Measurements from ENCODE around the gene ALOXE3. TPM values are rescaled to one million over a fixed set of nuclear protein-coding genes. Genes with fewer than 3 reads are reported as not detected.
A peak's percentile ranks its signal among the peaks of the same experiment; 100 is the strongest.

Gene ALOXE3
- total RNA-seq, 6 donors from 2014 or later, result not detected

DNA sequence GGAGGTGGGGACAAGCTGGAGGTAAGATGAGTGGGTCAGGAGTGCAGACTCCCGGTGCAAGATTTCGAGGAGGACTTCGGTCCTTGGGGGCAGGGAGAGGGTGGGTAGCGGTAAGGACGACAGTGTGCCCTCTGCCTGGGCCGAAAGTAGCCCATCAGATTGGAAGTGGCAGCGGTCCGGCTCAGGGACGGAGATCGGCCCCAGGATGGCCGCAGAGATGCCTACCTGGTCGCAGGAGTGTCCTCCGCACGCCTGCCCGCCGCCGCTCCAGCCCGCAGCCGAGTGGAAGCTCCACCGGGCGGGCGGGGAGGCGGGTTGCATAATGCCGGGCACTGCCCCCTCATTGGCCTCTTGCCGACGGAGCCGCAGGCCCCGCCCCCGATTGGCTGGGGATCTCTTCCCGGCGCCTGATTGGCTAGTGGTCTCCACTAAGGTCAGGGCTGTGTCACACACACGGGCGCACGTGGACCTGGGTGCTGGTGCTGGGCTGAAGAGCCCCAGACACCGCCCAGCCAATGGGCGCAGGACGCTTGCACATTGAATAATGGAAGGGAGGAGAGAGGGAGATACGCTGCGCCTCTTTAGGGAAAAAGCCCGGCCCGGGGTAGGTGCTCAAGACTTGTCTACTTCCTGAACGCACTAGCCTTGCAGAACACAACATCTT, 33.9 kb upstream of the ALOXE3 start, which contains the start of gene PER1:
Gene PER1, minus strand, starts transcription at position 293 of the 664 bp plus-strand sequence. CDS start 1,698 bp downstream, outside the sequence.
- no peaks in the 10 kb centered on the region for H3K27me3 ChIP-seq
- TF ChIP-seq POLR2A (IDR thresholded peaks at IDR 0.05) (peak; percentile 61 to 99 (median 98)), EP300 (IDR thresholded peaks at IDR 0.05) (peak in 1 of 4 donors; percentile 82), POLR2AphosphoS5 (IDR thresholded peaks at IDR 0.05) (peak; percentile 97 to 99)
- TF ChIP-seq, protein P1, sequence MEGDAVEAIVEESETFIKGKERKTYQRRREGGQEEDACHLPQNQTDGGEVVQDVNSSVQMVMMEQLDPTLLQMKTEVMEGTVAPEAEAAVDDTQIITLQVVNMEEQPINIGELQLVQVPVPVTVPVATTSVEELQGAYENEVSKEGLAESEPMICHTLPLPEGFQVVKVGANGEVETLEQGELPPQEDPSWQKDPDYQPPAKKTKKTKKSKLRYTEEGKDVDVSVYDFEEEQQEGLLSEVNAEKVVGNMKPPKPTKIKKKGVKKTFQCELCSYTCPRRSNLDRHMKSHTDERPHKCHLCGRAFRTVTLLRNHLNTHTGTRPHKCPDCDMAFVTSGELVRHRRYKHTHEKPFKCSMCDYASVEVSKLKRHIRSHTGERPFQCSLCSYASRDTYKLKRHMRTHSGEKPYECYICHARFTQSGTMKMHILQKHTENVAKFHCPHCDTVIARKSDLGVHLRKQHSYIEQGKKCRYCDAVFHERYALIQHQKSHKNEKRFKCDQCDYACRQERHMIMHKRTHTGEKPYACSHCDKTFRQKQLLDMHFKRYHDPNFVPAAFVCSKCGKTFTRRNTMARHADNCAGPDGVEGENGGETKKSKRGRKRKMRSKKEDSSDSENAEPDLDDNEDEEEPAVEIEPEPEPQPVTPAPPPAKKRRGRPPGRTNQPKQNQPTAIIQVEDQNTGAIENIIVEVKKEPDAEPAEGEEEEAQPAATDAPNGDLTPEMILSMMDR (IDR thresholded peaks at IDR 0.05), result no peak
- ATAC-seq (ENCODE audit: low FRiP score in 2 of 2), result peak; percentile 70 to 82

DNA sequence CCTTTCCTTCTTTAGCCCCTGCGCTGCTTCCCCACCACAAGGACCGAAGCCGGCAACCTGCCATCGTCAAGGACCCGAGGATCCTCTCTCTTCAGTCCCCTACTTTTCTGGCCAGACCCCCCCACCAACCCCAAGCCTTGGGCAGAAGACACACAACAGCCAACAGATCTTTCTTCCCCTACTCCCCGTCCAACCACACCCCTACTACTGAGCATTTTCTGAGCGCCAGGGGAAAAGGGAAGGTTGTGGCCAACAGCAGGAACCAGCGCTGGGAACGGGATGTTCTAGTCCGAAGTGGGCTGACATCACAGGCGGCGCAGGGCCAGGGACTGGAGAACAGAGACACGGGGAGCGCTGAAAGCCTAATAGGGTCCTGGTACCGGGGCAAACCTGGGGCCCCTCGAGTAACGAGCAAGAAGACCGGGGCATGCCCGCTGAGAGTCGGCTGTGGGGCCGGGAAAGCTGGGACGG, 33.4 kb upstream of the ALOXE3 start:
- TF ChIP-seq POLR2A (IDR thresholded peaks at IDR 0.05) (no peak), POLR2AphosphoS5 (IDR thresholded peaks at IDR 0.05) (peak in 1 of 2 donors; percentile 36), EP300 (IDR thresholded peaks at IDR 0.05) (peak; percentile 61 to 98 (median 97))
- H3K9me3 ChIP-seq, result no peaks in the 10 kb centered on the region
- H3K36me3 ChIP-seq, result peaks cover 42 to 51% (median 46%) of the 10 kb centered on the region in 4 donors
- H3K4me1 ChIP-seq, result peaks cover 31 to 57% (median 36%) of the 10 kb centered on the region in 4 donors
- peak overlapping the region; percentile 98 to 100 (median 99) for H3K27ac ChIP-seq
- H3K27me3 ChIP-seq, result no peaks in the 10 kb centered on the region
- ATAC-seq (ENCODE audit: low FRiP score in 2 of 2) (peak; percentile 2 to 4), DNase-seq (peak; percentile 88 to 91)
- peak overlapping the region; percentile 65 to 92 (median 80) for H3K4me3 ChIP-seq
- WGBS, 2 donors, result 0 to 1% methylated on average over 22 of the region's 22 CpGs

More for the DNA sequence above, 33.9 kb upstream of the ALOXE3 start, which contains the start of gene PER1:
- 3 to 5% methylated on average over 37 of the region's 42 CpGs for WGBS, 2 donors
- Histone ChIP-seq H3K4me1 (peaks cover 35 to 57% (median 37%) of the 10 kb centered on the region in 4 donors), H3K9me3 (no peaks in the 10 kb centered on the region), H3K36me3 (peaks cover 36 to 46% (median 40%) of the 10 kb centered on the region in 4 donors), H3K27ac (peak within 1 kb of the TSS; percentile 98 to 100 (median 99)), H3K4me3 (peak within 1 kb of the TSS; percentile 65 to 92 (median 80))
- DNase-seq, result peak; percentile 99

DNA sequence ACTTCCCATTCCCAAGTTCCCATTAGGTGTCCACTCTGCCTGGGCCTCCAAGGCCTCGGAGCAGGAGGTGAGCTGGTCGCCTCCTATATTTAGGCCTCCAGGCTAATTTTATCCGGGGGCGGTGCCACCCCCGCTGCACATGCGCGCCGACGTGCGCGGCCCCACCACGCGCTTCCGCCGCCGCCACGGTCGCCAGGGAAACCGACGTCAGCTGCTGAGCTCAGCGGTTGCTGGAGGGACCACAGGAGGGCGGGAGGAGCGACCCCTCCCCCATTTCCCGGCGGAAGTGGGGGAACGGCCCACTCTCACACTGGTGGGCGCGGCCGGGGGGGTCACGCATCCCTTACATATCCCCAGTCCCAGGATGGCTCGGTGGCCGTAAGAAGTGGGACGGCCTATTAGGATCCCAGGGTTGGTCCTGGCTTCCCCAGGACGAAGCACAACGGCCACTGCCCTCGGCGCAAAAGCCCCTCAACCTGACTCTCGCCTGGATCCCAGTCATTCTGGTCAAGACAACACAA, 32.9 kb upstream of the ALOXE3 start:
- peak overlapping the region; percentile 65 to 92 (median 80) for H3K4me3 ChIP-seq
- no peaks in the 10 kb centered on the region for H3K27me3 ChIP-seq
- H3K9me3 ChIP-seq, result no peaks in the 10 kb centered on the region
- TF ChIP-seq, protein P1 (IDR thresholded peaks at IDR 0.05), result peak in 4 of 6 experiments; percentile 20 to 65 (median 47)
- TF ChIP-seq EP300 (IDR thresholded peaks at IDR 0.05) (peak in 3 of 4 donors; percentile 54 to 97 (median 55)), POLR2AphosphoS5 (IDR thresholded peaks at IDR 0.05) (peak; percentile 94 to 96), POLR2A (IDR thresholded peaks at IDR 0.05) (peak; percentile 52 to 76 (median 64))
- 0 to 2% methylated on average over 20 to 35 of the region's 38 CpGs for WGBS, 2 donors
- H3K4me1 ChIP-seq, result peaks cover 31 to 57% (median 36%) of the 10 kb centered on the region in 4 donors
- DNase-seq (peak; percentile 89 to 98), ATAC-seq (ENCODE audit: low FRiP score in 2 of 2) (peak; percentile 34 to 53)
- H3K36me3 ChIP-seq, result peaks cover 47 to 56% (median 51%) of the 10 kb centered on the region in 4 donors
- peak overlapping the region; percentile 98 to 100 (median 99) for H3K27ac ChIP-seq

DNA sequence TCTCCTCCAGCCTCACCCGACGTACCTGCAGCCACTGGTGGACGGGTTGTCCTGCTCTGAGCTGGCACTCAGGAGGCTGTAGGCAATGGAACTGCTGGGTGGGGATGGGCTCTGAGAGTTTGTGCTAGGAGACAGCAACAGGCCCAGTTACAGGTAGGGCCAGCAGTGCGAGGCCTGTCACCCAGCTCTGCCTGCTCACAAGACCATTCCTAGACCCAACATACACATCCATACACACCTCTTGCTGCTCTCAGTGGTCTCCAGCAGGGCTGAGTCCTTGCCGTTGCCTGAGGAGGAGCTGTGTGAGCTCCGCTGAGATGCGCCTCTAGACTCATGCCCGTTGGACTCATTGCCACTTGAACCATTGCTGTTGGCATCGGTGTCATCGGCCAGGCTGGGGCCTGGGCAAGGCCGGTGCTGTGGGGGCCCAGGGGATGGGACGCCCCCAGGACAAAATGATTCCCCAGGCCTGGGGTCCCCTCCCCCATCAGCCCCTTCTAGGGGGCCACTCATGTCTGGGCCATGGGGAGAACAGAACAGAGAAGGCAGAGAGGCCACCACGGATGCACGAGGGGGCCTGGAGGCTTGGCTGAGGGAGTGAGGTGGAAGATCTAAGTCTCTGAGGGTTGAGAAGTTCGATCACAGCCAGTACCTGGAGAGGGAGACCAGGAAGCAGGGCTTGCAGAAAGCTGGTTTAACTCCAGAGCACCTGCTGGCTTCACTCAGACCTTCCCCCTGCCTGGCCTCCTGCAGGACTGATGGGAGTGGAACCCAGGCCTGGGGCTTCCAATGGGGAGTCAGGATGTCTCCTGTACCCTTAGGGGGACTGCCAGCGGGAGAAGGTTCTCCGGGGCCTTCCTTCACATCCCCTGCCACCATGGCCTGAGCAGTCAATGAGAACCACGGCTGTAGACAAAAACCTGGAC, 32.1 kb upstream of the ALOXE3 start:
- Histone ChIP-seq H3K36me3 (peaks cover 54 to 64% (median 58%) of the 10 kb centered on the region in 4 donors), H3K9me3 (no peaks in the 10 kb centered on the region), H3K27ac (peak overlapping the region; percentile 98 to 100 (median 99)), H3K4me3 (peak overlapping the region; percentile 34 to 85 (median 70)), H3K27me3 (no peaks in the 10 kb centered on the region), H3K4me1 (peaks cover 31 to 57% (median 36%) of the 10 kb centered on the region in 4 donors)
- TF ChIP-seq, protein P1 (IDR thresholded peaks at IDR 0.05), result no peak
- TF ChIP-seq POLR2A (IDR thresholded peaks at IDR 0.05) (no peak), EP300 (IDR thresholded peaks at IDR 0.05) (no peak), POLR2AphosphoS5 (IDR thresholded peaks at IDR 0.05) (no peak)
- 77 to 81% methylated on average over 13 to 18 of the region's 18 CpGs for WGBS, 2 donors
- peak in 1 of 2 donors; percentile 79 for DNase-seq
- no peak for ATAC-seq (ENCODE audit: low FRiP score in 2 of 2)

Measured in upper lobe of left lung (tissue), 6 donors.